RWPE2 (cell line): Measurements from ENCODE around the gene TMEM30B.

Source experiments
- ATAC-seq: fragments of 200-7000 bp; cut with Tn5 transposase; 3 replicates; pipeline ENCODE4 v1.9.1; 2021; ENCODE audit warnings: low read depth
- DNase-seq: peaks from one replicate; pipeline ENCODE4 v3.0.0-alpha.2; 2020; ENCODE audit warnings: low spot score
- H3K27ac ChIP-seq: fragments of 450-650 bp; 2 replicates; pipeline ENCODE4 v1.5.1; 2017; ENCODE audit warnings: mild to moderate bottlenecking; ENCODE audit not compliant: poor library complexity, severe bottlenecking
- H3K27me3 ChIP-seq: fragments of 250-450 bp; sonication (Bioruptor Pico); 2 replicates; pipeline ENCODE4 v1.5.1; 2021; ENCODE audit warnings: mild to moderate bottlenecking, moderate library complexity; ENCODE audit not compliant: insufficient read depth, poor library complexity, severe bottlenecking
- H3K36me3 ChIP-seq: fragments of 250-450 bp; sonication (Bioruptor Pico); 2 replicates; pipeline ENCODE4 v1.5.1; 2020; ENCODE audit warnings: low read depth, mild to moderate bottlenecking, moderate library complexity
- H3K4me1 ChIP-seq: fragments of 250-450 bp; sonication (Bioruptor Pico); 2 replicates; pipeline ENCODE4 v1.5.1; 2021; ENCODE audit warnings: mild to moderate bottlenecking, moderate library complexity; ENCODE audit not compliant: insufficient read depth, poor library complexity, severe bottlenecking
- H3K4me3 ChIP-seq: fragments of 250-450 bp; sonication (Bioruptor Pico); 2 replicates; pipeline ENCODE4 v1.5.1; 2021; ENCODE audit warnings: mild to moderate bottlenecking, moderate library complexity; ENCODE audit not compliant: severe bottlenecking
- H3K9me3 ChIP-seq: fragments of 250-450 bp; sonication (Bioruptor Pico); 2 replicates; pipeline ENCODE4 v1.5.1; 2021; ENCODE audit warnings: mild to moderate bottlenecking, moderate library complexity; ENCODE audit not compliant: severe bottlenecking
- CTCF ChIP-seq: fragments of 450-650 bp; IDR thresholded peaks from one replicate; pipeline ENCODE4 v1.5.1; 2017; ENCODE audit warnings: mild to moderate bottlenecking, moderate library complexity; ENCODE audit not compliant: poor library complexity, severe bottlenecking

Gene TMEM30B

GRCh38 chr14:61253064-61253738 lies 27.9 kb downstream of the TMEM30B start:
- Histone ChIP-seq H3K4me1 (no peaks in the 10 kb centered on the region), H3K4me3 (no peak overlapping the region), H3K9me3 (no peaks in the 10 kb centered on the region), H3K27ac (no peak overlapping the region), H3K27me3 (no peaks in the 10 kb centered on the region), H3K36me3 (no peaks in the 10 kb centered on the region)
- ATAC-seq (no peak), DNase-seq (no peak)
- TF ChIP-seq CTCF: peak; percentile 72

- H3K27me3 ChIP-seq: no peaks in the 10 kb centered on the region
- H3K27ac ChIP-seq: peak overlapping the region; percentile 7
- no peak overlapping the region for H3K4me3 ChIP-seq
- no peaks in the 10 kb centered on the region for H3K4me1 ChIP-seq
- DNase-seq (peak; percentile 83), ATAC-seq (peak; percentile 96)
- H3K9me3 ChIP-seq: no peaks in the 10 kb centered on the region
- peak; percentile 98 for TF ChIP-seq CTCF
- H3K36me3 ChIP-seq: no peaks in the 10 kb centered on the region
These were observed 28.6 kb downstream of the TMEM30B start for GRCh38 chr14:61252369-61253063.

- Histone ChIP-seq H3K27ac (no peak overlapping the region), H3K4me1 (no peaks in the 10 kb centered on the region), H3K4me3 (no peak overlapping the region), H3K27me3 (no peaks in the 10 kb centered on the region), H3K36me3 (no peaks in the 10 kb centered on the region), H3K9me3 (no peaks in the 10 kb centered on the region)
- no peak for ATAC-seq
- no peak for DNase-seq
- no peak for TF ChIP-seq CTCF
These were observed 31.1 kb downstream of the TMEM30B start for GRCh38 chr14:61250063-61250462.

GRCh38 chr14:61247935-61248334 lies 33.2 kb downstream of the TMEM30B start:
- ATAC-seq: peak; percentile 22; the same call in 2 of the 3 replicates
- no peaks in the 10 kb centered on the region for H3K36me3 ChIP-seq
- no peak for TF ChIP-seq CTCF

GRCh38 chr14:61246721-61247120 lies 34.4 kb downstream of the TMEM30B start:
- no peak for DNase-seq
- no peaks in the 10 kb centered on the region for H3K9me3 ChIP-seq
- no peaks in the 10 kb centered on the region for H3K27me3 ChIP-seq
- H3K4me3 ChIP-seq: no peak overlapping the region
- no peak for ATAC-seq
- H3K36me3 ChIP-seq: no peaks in the 10 kb centered on the region
- TF ChIP-seq CTCF: no peak
- no peak overlapping the region for H3K27ac ChIP-seq
- no peaks in the 10 kb centered on the region for H3K4me1 ChIP-seq

More at GRCh38 chr14:61247935-61248334, 33.2 kb downstream of the TMEM30B start:
- no peaks in the 10 kb centered on the region for H3K27me3 ChIP-seq
- H3K4me1 ChIP-seq: no peaks in the 10 kb centered on the region
- H3K27ac ChIP-seq: no peak overlapping the region
- H3K4me3 ChIP-seq: no peak overlapping the region
- H3K9me3 ChIP-seq: no peaks in the 10 kb centered on the region
- DNase-seq: no peak
